Lower leg skin (tissue), 3 donors: ENCODE measurements around the gene WNK2.

ENCODE experiments used
- POLR2A ChIP-seq, 2 donors: fragments of 450-650 bp; IDR thresholded peaks; one replicate each; pipeline ENCODE4 v1.6.1; 2016 to 2017; ENCODE audit warnings: antibody characterized with exemption in 2 of 2, mild to moderate bottlenecking in 1 of 2, moderate library complexity in 1 of 2
- TF ChIP-seq, protein P1 (sequence below), 3 donors: fragments of 450-650 bp; IDR thresholded peaks; one replicate each; pipeline ENCODE4 v1.5.1; 2016; ENCODE audit warnings: antibody characterized with exemption in 3 of 3, mild to moderate bottlenecking in 3 of 3, moderate library complexity in 2 of 3

DNA sequence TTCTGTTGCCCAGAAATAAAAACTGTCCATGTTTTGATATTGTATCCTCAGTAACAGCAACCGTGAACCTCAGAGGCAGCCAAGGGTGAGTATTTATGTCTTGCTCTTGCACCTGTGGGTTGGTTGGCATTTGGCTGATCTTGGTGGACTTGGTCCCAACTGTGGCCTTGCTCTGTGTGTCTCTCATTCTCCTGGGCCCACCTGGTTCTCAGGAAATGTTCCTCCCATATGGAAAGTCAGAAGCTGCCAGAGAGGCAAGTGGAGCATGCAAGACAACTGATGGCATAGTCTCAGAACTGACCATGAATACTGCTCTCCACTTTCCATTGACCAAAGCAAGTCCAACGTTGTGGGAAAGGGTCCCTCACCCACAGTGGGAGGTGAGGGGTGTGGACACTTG is 36.3 kb upstream of the WNK2 start:
- TF ChIP-seq, protein P1, sequence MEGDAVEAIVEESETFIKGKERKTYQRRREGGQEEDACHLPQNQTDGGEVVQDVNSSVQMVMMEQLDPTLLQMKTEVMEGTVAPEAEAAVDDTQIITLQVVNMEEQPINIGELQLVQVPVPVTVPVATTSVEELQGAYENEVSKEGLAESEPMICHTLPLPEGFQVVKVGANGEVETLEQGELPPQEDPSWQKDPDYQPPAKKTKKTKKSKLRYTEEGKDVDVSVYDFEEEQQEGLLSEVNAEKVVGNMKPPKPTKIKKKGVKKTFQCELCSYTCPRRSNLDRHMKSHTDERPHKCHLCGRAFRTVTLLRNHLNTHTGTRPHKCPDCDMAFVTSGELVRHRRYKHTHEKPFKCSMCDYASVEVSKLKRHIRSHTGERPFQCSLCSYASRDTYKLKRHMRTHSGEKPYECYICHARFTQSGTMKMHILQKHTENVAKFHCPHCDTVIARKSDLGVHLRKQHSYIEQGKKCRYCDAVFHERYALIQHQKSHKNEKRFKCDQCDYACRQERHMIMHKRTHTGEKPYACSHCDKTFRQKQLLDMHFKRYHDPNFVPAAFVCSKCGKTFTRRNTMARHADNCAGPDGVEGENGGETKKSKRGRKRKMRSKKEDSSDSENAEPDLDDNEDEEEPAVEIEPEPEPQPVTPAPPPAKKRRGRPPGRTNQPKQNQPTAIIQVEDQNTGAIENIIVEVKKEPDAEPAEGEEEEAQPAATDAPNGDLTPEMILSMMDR (IDR thresholded peaks at IDR 0.05): no peak
- no peak for TF ChIP-seq POLR2A (IDR thresholded peaks at IDR 0.05)
